Mesendoderm (in vitro differentiated cells): ENCODE measurements around the gene MITF.
A peak's percentile ranks its signal among the peaks of the same experiment; 100 is the strongest.

Experiments
- DNase-seq: peaks from one replicate; pipeline ENCODE4 v3.0.0; 2013
- H2AK5ac ChIP-seq: 2 replicates; pipeline ENCODE4 v1.6.1; 2013; ENCODE audit warnings: low read length, inconsistent platforms
- H2BK120ac ChIP-seq: 2 replicates; pipeline ENCODE4 v1.6.1; 2013; ENCODE audit warnings: low read depth, mild to moderate bottlenecking, low read length, moderate library complexity, mixed read lengths
- H2BK15ac ChIP-seq: replicated peaks from 2 replicates; pipeline ENCODE4 v1.6.1; 2013; ENCODE audit warnings: low read depth, mild to moderate bottlenecking, moderate library complexity
- H2BK5ac ChIP-seq: 2 replicates; pipeline ENCODE4 v1.6.1; 2013; ENCODE audit warnings: low read length, inconsistent platforms
- H3K18ac ChIP-seq: 2 replicates; pipeline ENCODE4 v1.6.1; 2013; ENCODE audit warnings: mild to moderate bottlenecking, low read length, mixed read lengths
- H3K23ac ChIP-seq: one replicate; pipeline ENCODE4 v1.6.1; 2013; ENCODE audit warnings: low read length
- H3K27ac ChIP-seq: 2 replicates; pipeline ENCODE4 v1.5.1; 2013; ENCODE audit warnings: low read depth, mild to moderate bottlenecking, inconsistent platforms, low read length, moderate library complexity
- H3K27me3 ChIP-seq: 2 replicates; pipeline ENCODE4 v1.6.1; 2013; ENCODE audit warnings: low read length, control low read depth, mild to moderate bottlenecking, inconsistent platforms; ENCODE audit not compliant: insufficient read depth, poor library complexity
- H3K36me3 ChIP-seq: 2 replicates; pipeline ENCODE4 v1.6.1; 2013; ENCODE audit warnings: low read length, inconsistent platforms; ENCODE audit not compliant: control insufficient read depth, insufficient read depth
- H3K4ac ChIP-seq: one replicate; pipeline ENCODE4 v1.6.1; 2013; ENCODE audit warnings: low read depth, mild to moderate bottlenecking, low read length, moderate library complexity
- H3K4me1 ChIP-seq: 2 replicates; pipeline ENCODE4 v1.6.1; 2013; ENCODE audit warnings: low read depth, low read length, inconsistent platforms; ENCODE audit not compliant: control insufficient read depth
- H3K4me2 ChIP-seq: 2 replicates; pipeline ENCODE4 v1.6.1; 2013; ENCODE audit warnings: low read length
- H3K4me3 ChIP-seq: 2 replicates; pipeline ENCODE4 v1.5.1; 2013; ENCODE audit warnings: mild to moderate bottlenecking, low read length
- H3K56ac ChIP-seq: one replicate; pipeline ENCODE4 v1.6.1; 2013; ENCODE audit warnings: low read length
- H3K79me1 ChIP-seq: 2 replicates; pipeline ENCODE4 v1.6.1; 2013; ENCODE audit warnings: low read length, inconsistent platforms
- H3K79me2 ChIP-seq: 2 replicates; pipeline ENCODE4 v1.6.1; 2013; ENCODE audit warnings: mild to moderate bottlenecking, low read length; ENCODE audit not compliant: control insufficient read depth, insufficient read depth
- H3K9ac ChIP-seq: 2 replicates; pipeline ENCODE4 v1.6.1; 2013; ENCODE audit warnings: low read length, inconsistent platforms
- H4K5ac ChIP-seq: one replicate; pipeline ENCODE4 v1.6.1; 2013; ENCODE audit warnings: low read length
- H4K8ac ChIP-seq: one replicate; pipeline ENCODE4 v1.6.1; 2013; ENCODE audit warnings: low read depth, mild to moderate bottlenecking, control low read depth, low read length, moderate library complexity
- WGBS: extraction: QIAGEN DNeasy Blood & Tissue Kit; methylation state at CpG from one replicate; pipeline ENCODE4 v1.1.7; 2013; ENCODE audit warnings: low lambda C conversion rate, missing lambda C conversion rate; ENCODE audit not compliant: insufficient coverage; ENCODE audit errors: extremely low coverage; 5-methylcytosine and 5-hydroxymethylcytosine counted together

MITF gene

GRCh38 chr3:69838696-69839515, 99.6 kb downstream of the MITF start:
- Histone ChIP-seq H3K4me2 (no peak overlapping the region), H3K27me3 (no peaks in the 10 kb centered on the region), H3K18ac (no peak overlapping the region), H2BK120ac (no peak overlapping the region), H3K27ac (no peak overlapping the region), H3K79me1 (no peaks in the 10 kb centered on the region), H3K9ac (no peak overlapping the region), H4K8ac (no peak overlapping the region), H2AK5ac (no peak overlapping the region), H3K4me1 (no peaks in the 10 kb centered on the region), H3K56ac (no peak overlapping the region), H3K36me3 (no peaks in the 10 kb centered on the region), H3K4ac (no peak overlapping the region), H3K23ac (no peak overlapping the region), H3K79me2 (no peaks in the 10 kb centered on the region), H4K5ac (no peak overlapping the region), H3K4me3 (no peak overlapping the region), H2BK5ac (no peak overlapping the region), H2BK15ac (no peak overlapping the region)
- DNase-seq, result no peak
- WGBS, result no CpG with 5 or more reads among the region's 3 CpGs

- H2BK120ac ChIP-seq, result no peak overlapping the region
- H3K4ac ChIP-seq, result no peak overlapping the region
- H3K23ac ChIP-seq, result no peak overlapping the region
- no peak overlapping the region for H2AK5ac ChIP-seq
- H3K4me1 ChIP-seq, result no peaks in the 10 kb centered on the region
- H4K5ac ChIP-seq, result no peak overlapping the region
- no peak overlapping the region for H3K4me3 ChIP-seq
- no CpG with 5 or more reads among the region's 5 CpGs for WGBS
- no peaks in the 10 kb centered on the region for H3K79me2 ChIP-seq
- no peak overlapping the region for H3K56ac ChIP-seq
- H3K9ac ChIP-seq, result no peak overlapping the region
- no peaks in the 10 kb centered on the region for H3K27me3 ChIP-seq
- DNase-seq, result no peak
- H3K36me3 ChIP-seq, result no peaks in the 10 kb centered on the region
- H3K27ac ChIP-seq, result no peak overlapping the region
- H3K18ac ChIP-seq, result no peak overlapping the region
- peak overlapping the region; percentile 28 for H4K8ac ChIP-seq
- no peaks in the 10 kb centered on the region for H3K79me1 ChIP-seq
- H2BK15ac ChIP-seq, result no peak overlapping the region
- no peak overlapping the region for H3K4me2 ChIP-seq
- no peak overlapping the region for H2BK5ac ChIP-seq
Measured at GRCh38 chr3:69842351-69842750, 103.1 kb downstream of the MITF start.

DNA sequence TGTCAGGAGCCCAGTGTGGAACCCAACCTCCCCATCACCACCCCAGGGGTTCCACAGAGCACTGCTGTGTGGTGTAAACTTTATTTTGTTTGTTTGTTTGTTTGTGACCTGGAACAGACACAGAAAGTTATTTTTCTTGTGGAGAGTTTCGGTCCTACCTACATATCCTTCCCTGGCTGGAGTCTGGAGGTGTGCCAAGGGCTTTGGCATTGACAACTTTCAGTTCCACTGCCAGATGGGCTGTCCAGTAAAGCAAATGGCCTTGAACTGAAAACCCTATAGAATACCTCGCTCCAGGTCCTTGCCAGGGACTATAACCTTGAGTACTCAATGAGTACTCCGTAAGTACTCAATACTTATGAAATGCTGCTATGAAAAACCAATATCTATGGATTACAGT, 103.5 kb downstream of the MITF start:
- H3K4ac ChIP-seq, result no peak overlapping the region
- no peaks in the 10 kb centered on the region for H3K4me1 ChIP-seq
- no peak overlapping the region for H3K27ac ChIP-seq
- H3K23ac ChIP-seq, result no peak overlapping the region
- no peak overlapping the region for H2BK5ac ChIP-seq
- no peaks in the 10 kb centered on the region for H3K79me1 ChIP-seq
- no peak for DNase-seq
- H3K18ac ChIP-seq, result no peak overlapping the region
- H2AK5ac ChIP-seq, result no peak overlapping the region
- H3K4me2 ChIP-seq, result no peak overlapping the region
- H3K56ac ChIP-seq, result no peak overlapping the region
- H4K5ac ChIP-seq, result no peak overlapping the region
- H3K9ac ChIP-seq, result no peak overlapping the region
- no peaks in the 10 kb centered on the region for H3K36me3 ChIP-seq
- no peak overlapping the region for H4K8ac ChIP-seq
- no peaks in the 10 kb centered on the region for H3K27me3 ChIP-seq
- no CpG with 5 or more reads among the region's 3 CpGs for WGBS
- no peaks in the 10 kb centered on the region for H3K79me2 ChIP-seq
- H2BK15ac ChIP-seq, result no peak overlapping the region
- H3K4me3 ChIP-seq, result no peak overlapping the region
- H2BK120ac ChIP-seq, result no peak overlapping the region

DNA sequence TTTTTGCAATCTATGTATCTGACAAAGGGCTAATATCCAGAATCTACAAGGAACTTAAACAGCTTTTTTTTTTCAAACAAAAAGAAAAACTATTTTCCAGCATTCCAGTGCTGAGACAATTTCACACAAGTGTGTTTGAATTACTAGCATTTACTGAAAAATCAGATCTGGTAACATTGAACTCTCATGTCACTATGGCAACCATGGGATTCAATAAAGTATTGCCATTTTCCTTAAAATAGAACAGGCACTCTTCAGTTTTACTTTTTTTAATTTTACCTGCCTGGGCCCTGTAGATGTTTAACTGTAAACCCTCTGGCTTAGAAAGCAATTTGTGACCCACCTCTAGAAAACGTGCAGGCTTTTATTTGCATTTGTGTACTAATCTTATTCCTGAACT, 105.4 kb downstream of the MITF start:
- Histone ChIP-seq H3K27ac (no peak overlapping the region), H3K4me1 (no peaks in the 10 kb centered on the region), H4K5ac (no peak overlapping the region), H3K79me2 (no peaks in the 10 kb centered on the region), H3K27me3 (no peaks in the 10 kb centered on the region), H3K36me3 (no peaks in the 10 kb centered on the region), H2AK5ac (no peak overlapping the region), H4K8ac (no peak overlapping the region), H2BK15ac (no peak overlapping the region), H3K4me3 (no peak overlapping the region), H2BK120ac (no peak overlapping the region), H3K4ac (no peak overlapping the region), H3K79me1 (no peaks in the 10 kb centered on the region), H3K56ac (no peak overlapping the region), H3K18ac (no peak overlapping the region), H3K4me2 (no peak overlapping the region), H3K23ac (no peak overlapping the region), H3K9ac (no peak overlapping the region), H2BK5ac (no peak overlapping the region)
- WGBS, result no CpG with 5 or more reads among the region's 1 CpG
- DNase-seq, result no peak

- no peak for DNase-seq
- no peak overlapping the region for H4K8ac ChIP-seq
- no peak overlapping the region for H3K9ac ChIP-seq
- no peak overlapping the region for H3K4me3 ChIP-seq
- H3K79me2 ChIP-seq, result no peaks in the 10 kb centered on the region
- H3K4me1 ChIP-seq, result no peaks in the 10 kb centered on the region
- no peak overlapping the region for H3K4ac ChIP-seq
- no peak overlapping the region for H4K5ac ChIP-seq
- H3K56ac ChIP-seq, result no peak overlapping the region
- H2BK15ac ChIP-seq, result no peak overlapping the region
- no peak overlapping the region for H3K23ac ChIP-seq
- no peak overlapping the region for H2BK5ac ChIP-seq
- no peaks in the 10 kb centered on the region for H3K27me3 ChIP-seq
- H3K27ac ChIP-seq, result no peak overlapping the region
- H2BK120ac ChIP-seq, result no peak overlapping the region
- no peak overlapping the region for H3K18ac ChIP-seq
- H3K36me3 ChIP-seq, result no peaks in the 10 kb centered on the region
- no peak overlapping the region for H2AK5ac ChIP-seq
- no peaks in the 10 kb centered on the region for H3K79me1 ChIP-seq
- H3K4me2 ChIP-seq, result no peak overlapping the region
- no CpG with 5 or more reads among the region's 3 CpGs for WGBS
Measured at GRCh38 chr3:69847303-69847702, 108.0 kb downstream of the MITF start.

DNA sequence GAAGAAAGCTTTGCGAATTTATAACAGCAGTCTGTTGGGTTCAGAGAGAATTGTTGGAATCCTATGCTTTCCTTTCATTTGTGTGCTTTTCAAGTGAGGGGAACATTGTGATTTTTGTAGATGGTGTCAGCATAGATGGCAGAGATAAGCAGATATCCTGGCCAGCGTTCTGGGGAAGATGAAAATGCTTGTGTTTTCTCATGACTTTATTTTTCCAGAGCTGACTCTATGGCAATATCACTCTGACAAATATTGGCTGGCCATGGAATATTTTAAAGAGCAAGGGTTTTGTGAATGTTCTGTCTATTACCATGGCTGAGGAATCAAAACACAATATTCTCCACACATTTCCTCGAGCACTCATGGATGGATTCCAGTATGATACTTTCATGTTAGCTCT, 108.8 kb downstream of the MITF start:
- H3K79me1 ChIP-seq, result no peaks in the 10 kb centered on the region
- H3K4me1 ChIP-seq, result no peaks in the 10 kb centered on the region
- no peaks in the 10 kb centered on the region for H3K27me3 ChIP-seq
- no peak overlapping the region for H2BK5ac ChIP-seq
- no peak overlapping the region for H3K27ac ChIP-seq
- H3K79me2 ChIP-seq, result no peaks in the 10 kb centered on the region
- H3K9ac ChIP-seq, result no peak overlapping the region
- no peak overlapping the region for H3K4me3 ChIP-seq
- H3K4me2 ChIP-seq, result no peak overlapping the region
- no peak overlapping the region for H3K23ac ChIP-seq
- WGBS, result no CpG with 5 or more reads among the region's 3 CpGs
- H3K56ac ChIP-seq, result no peak overlapping the region
- DNase-seq, result no peak
- H4K8ac ChIP-seq, result no peak overlapping the region
- H3K4ac ChIP-seq, result no peak overlapping the region
- no peak overlapping the region for H4K5ac ChIP-seq
- H2BK15ac ChIP-seq, result no peak overlapping the region
- no peak overlapping the region for H2AK5ac ChIP-seq
- H2BK120ac ChIP-seq, result no peak overlapping the region
- no peaks in the 10 kb centered on the region for H3K36me3 ChIP-seq
- no peak overlapping the region for H3K18ac ChIP-seq
